Hepatocyte (in vitro differentiated cells): ENCODE measurements around the gene CHKA.

ENCODE experiments used
- CTCF ChIP-seq: fragments of 200-600 bp; sonication (generic); IDR thresholded peaks from 2 replicates; pipeline ENCODE4 v1.5.1; 2016; ENCODE audit warnings: antibody characterized with exemption, mild to moderate bottlenecking; ENCODE audit not compliant: poor library complexity
- EZH2 ChIP-seq: fragments of 200-600 bp; sonication (generic); IDR thresholded peaks from 2 replicates; pipeline ENCODE4 v1.6.1; 2016; ENCODE audit warnings: antibody characterized with exemption, mild to moderate bottlenecking, borderline replicate concordance

DNA sequence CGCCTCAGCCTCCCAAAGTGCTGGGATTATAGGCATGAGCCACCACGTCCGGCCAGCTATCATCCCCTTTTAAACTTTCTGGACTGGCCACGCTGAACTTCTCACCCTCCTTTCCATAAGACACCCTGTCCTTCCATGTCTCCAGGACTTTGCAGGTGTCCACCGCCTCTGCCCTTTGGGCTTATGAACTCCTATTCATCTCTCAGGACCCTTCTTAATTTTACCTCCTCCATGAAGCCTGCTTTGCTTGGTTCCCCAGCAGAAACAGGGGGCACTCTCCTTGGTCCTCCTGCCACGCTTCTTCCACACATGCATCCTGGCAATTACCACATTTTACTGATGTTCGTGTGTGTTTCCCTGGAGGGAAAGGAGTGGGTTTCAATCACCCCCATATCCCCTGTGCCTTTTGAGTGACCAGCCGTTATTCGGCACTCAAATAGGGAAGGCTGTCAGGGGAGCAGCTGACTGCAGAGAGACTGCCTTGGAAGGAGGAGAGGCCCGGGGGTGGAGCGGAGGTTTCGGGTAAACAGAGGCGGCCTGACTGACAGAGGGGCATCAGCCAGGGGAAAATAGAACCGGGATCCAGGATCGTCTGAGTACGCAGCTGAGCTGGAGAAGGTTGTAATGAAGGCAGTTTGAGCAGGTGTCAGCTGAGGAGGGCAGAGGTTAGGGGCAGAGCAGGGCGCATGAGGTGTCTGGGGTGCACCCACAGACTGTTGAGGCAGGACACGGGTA lies 27.1 kb upstream of the CHKA start:
- TF ChIP-seq EZH2 = no peak
- TF ChIP-seq CTCF = no peak
